DND-41 (cell line): ENCODE data around the gene CTSG.
A peak's percentile ranks its signal among the peaks of the same experiment; 100 is the strongest.

ENCODE experiments used
- EZH2 ChIP-seq: IDR thresholded peaks from 3 replicates; pipeline ENCODE4 v1.6.1; 2012; ENCODE audit warnings: borderline replicate concordance, low read depth, mild to moderate bottlenecking, moderate library complexity, low read length, inconsistent platforms; ENCODE audit not compliant: severe bottlenecking
- TF ChIP-seq, protein P1 (sequence below): IDR thresholded peaks from 2 replicates; pipeline ENCODE4 v1.5.1; 2012; ENCODE audit warnings: borderline replicate concordance, low read length, moderate library complexity, mild to moderate bottlenecking; ENCODE audit not compliant: poor library complexity, severe bottlenecking; ENCODE audit errors: extremely low read depth

DNA sequence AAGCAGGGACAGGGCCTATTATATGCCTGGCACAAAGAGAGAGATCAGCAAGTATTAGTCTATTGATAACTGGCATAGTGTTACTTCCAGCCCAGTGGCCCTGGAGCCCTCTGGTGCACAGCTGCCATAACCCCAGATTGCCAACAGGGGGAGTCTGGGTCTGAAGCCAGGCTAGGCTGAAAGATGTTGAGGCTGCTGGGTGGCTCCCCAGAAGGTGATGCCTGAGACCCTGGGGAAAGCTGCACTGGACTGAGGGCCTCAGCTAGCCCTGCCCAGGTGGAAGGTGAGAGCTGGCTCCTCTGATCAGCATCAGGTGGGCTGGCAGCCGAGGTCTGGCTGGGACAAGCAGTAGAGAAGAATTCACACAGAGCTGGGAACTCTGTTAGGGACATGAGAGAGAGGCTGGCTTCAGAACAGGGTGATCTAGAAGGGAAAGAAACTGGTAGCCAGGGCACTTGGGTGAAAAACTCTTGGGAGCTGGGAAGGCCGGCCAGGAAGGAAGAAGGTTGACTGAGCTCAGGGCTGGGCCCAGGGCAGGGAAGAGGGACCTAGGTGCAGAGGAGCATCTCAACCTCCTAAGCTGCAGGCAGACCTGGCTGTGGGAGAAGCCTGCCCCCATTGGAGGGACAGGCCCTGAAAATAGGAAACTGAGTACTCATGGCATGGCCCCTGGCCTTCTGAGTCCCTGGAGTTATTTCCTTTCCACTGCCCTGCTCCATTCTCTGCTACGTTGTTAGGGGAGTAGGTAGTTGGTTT, 29.6 kb upstream of the CTSG start:
- TF ChIP-seq, protein P1, sequence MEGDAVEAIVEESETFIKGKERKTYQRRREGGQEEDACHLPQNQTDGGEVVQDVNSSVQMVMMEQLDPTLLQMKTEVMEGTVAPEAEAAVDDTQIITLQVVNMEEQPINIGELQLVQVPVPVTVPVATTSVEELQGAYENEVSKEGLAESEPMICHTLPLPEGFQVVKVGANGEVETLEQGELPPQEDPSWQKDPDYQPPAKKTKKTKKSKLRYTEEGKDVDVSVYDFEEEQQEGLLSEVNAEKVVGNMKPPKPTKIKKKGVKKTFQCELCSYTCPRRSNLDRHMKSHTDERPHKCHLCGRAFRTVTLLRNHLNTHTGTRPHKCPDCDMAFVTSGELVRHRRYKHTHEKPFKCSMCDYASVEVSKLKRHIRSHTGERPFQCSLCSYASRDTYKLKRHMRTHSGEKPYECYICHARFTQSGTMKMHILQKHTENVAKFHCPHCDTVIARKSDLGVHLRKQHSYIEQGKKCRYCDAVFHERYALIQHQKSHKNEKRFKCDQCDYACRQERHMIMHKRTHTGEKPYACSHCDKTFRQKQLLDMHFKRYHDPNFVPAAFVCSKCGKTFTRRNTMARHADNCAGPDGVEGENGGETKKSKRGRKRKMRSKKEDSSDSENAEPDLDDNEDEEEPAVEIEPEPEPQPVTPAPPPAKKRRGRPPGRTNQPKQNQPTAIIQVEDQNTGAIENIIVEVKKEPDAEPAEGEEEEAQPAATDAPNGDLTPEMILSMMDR: peak; percentile 85
- TF ChIP-seq EZH2: no peak
